ENCODE data around the gene ARID3A. TPM values are rescaled to one million over a fixed set of nuclear protein-coding genes. Genes with fewer than 3 reads are reported as not detected.
A peak's percentile ranks its signal among the peaks of the same experiment; 100 is the strongest.

The ARID3A gene
- total and polyA plus RNA-seq, 7 donors = 1.4 to 11.6 (median 3.7) TPM

- Histone ChIP-seq H3K27me3 (peaks cover 42 to 52% (median 49%) of the 10 kb centered on the region in 3 donors), H3K27ac (no peak within 1 kb of the TSS), H3K9me3 (no peaks in the 10 kb centered on the region), H3K36me3 (no peaks in the 10 kb centered on the region), H3K4me1 (peaks cover 0 to 58% (median 48%) of the 10 kb centered on the region in 4 donors), H3K4me3 (peak within 1 kb of the TSS; percentile 1 to 41 (median 26))
- TF ChIP-seq POLR2A (IDR thresholded peaks at IDR 0.05) (no peak), CTCF (IDR thresholded peaks at IDR 0.05) (peak in 1 of 4 experiments; percentile 24)
- intact Hi-C loops (cut with DNase I) = no loop called here
- 1% methylated on average over 87 of the region's 87 CpGs for WGBS, 2 donors
- no peak for DNase-seq
Observed at GRCh38 chr19:917323-918151, 8.3 kb upstream of the ARID3A start, which contains the start of gene KISS1R. TSS of gene KISS1R (plus strand) at chr19:917333. CDS start at chr19:917503, 170 bp downstream.

- H3K36me3 ChIP-seq = no peaks in the 10 kb centered on the region
- no peaks in the 10 kb centered on the region for H3K9me3 ChIP-seq
- DNase-seq = no peak
- 2% methylated on average over 12 of the region's 12 CpGs for WGBS, 2 donors
- H3K4me3 ChIP-seq = peak overlapping the region in 1 of 4 donors; percentile 41
- peaks cover 0 to 58% (median 48%) of the 10 kb centered on the region in 4 donors for H3K4me1 ChIP-seq
- TF ChIP-seq POLR2A (IDR thresholded peaks at IDR 0.05) (no peak), CTCF (IDR thresholded peaks at IDR 0.05) (no peak), POLR2AphosphoS5 (IDR thresholded peaks at IDR 0.05) (no peak), EP300 (IDR thresholded peaks at IDR 0.05) (no peak)
- intact Hi-C loops (cut with DNase I) = no loop called here
- no peak overlapping the region for H3K27ac ChIP-seq
- peaks cover 42 to 52% (median 49%) of the 10 kb centered on the region in 3 donors for H3K27me3 ChIP-seq
Observed at GRCh38 chr19:918152-918437, 7.7 kb upstream of the ARID3A start.

- 2 to 3% methylated on average over 58 of the region's 58 CpGs for WGBS, 2 donors
- H3K36me3 ChIP-seq = no peaks in the 10 kb centered on the region
- peaks cover 42 to 52% (median 49%) of the 10 kb centered on the region in 3 donors for H3K27me3 ChIP-seq
- no peak overlapping the region for H3K27ac ChIP-seq
- H3K4me1 ChIP-seq = peaks cover 0 to 56% (median 45%) of the 10 kb centered on the region in 4 donors
- H3K9me3 ChIP-seq = no peaks in the 10 kb centered on the region
- no peak for TF ChIP-seq CTCF (IDR thresholded peaks at IDR 0.05)
- TF ChIP-seq POLR2A (IDR thresholded peaks at IDR 0.05) = no peak
- TF ChIP-seq EP300 (IDR thresholded peaks at IDR 0.05) = no peak
- no peak for TF ChIP-seq POLR2AphosphoS5 (IDR thresholded peaks at IDR 0.05)
- DNase-seq = no peak
- intact Hi-C loops (cut with DNase I) = no loop called here
- no peak overlapping the region for H3K4me3 ChIP-seq
Observed at GRCh38 chr19:918481-919198, 7.2 kb upstream of the ARID3A start.

GRCh38 chr19:919199-920050 lies 6.4 kb upstream of the ARID3A start:
- Histone ChIP-seq H3K36me3 (no peaks in the 10 kb centered on the region), H3K4me3 (no peak overlapping the region), H3K9me3 (no peaks in the 10 kb centered on the region), H3K27ac (no peak overlapping the region), H3K4me1 (peaks cover 0 to 52% (median 45%) of the 10 kb centered on the region in 4 donors), H3K27me3 (peaks cover 42 to 52% (median 49%) of the 10 kb centered on the region in 3 donors)
- intact Hi-C loops (cut with DNase I) = loop anchor here (2.0 to 10.0 kb wide), 3 partner anchors 149 to 255 kb away; partner anchors contain the start of genes GPX4 and SBNO2
- WGBS, 2 donors = 2% methylated on average over 68 of the region's 68 CpGs
- TF ChIP-seq CTCF (IDR thresholded peaks at IDR 0.05) (no peak), POLR2AphosphoS5 (IDR thresholded peaks at IDR 0.05) (no peak), POLR2A (IDR thresholded peaks at IDR 0.05) (no peak), EP300 (IDR thresholded peaks at IDR 0.05) (no peak)
- DNase-seq = no peak

Measured in sigmoid colon (tissue), 7 donors.